ENCODE measurements around the gene CBARP. TPM values are rescaled to one million over a fixed set of nuclear protein-coding genes. Genes with fewer than 3 reads are reported as not detected.

The CBARP gene
- total and polyA plus RNA-seq, 2 of the 13 experiments (the other 11 are each of a cell fraction or from before 2014, with no cell fraction given), result 1.2 to 1.4 TPM

- TF ChIP-seq ZFP90 (CRISPR knock-in tag; IDR thresholded peaks at IDR 0.05; ENCODE audit: borderline replicate concordance), result no peak
- TF ChIP-seq ZNF574 (CRISPR knock-in tag; IDR thresholded peaks at IDR 0.05), result peak; percentile 29; the same call in 1 of the 2 replicates
- no peak for TF ChIP-seq ZNF720 (CRISPR knock-in tag; IDR thresholded peaks at IDR 0.05)
- no peak for TF ChIP-seq ZNF510 (CRISPR knock-in tag; IDR thresholded peaks at IDR 0.05; ENCODE audit: low read depth)
- TF ChIP-seq PRMT3 (CRISPR knock-in tag; IDR thresholded peaks at IDR 0.05; ENCODE audit: borderline replicate concordance, low read depth), result no peak
- TF ChIP-seq ZNF776 (CRISPR knock-in tag; IDR thresholded peaks at IDR 0.05), result 0 out of 2 replicates have a peak, but pooled peaks have one; percentile 24
- no peak for TF ChIP-seq ZNF460 (CRISPR knock-in tag; IDR thresholded peaks at IDR 0.05; ENCODE audit: borderline replicate concordance)
- TF ChIP-seq SAP130 (CRISPR knock-in tag; IDR thresholded peaks at IDR 0.05; ENCODE audit: low read depth), result peak; percentile 82
- TF ChIP-seq ARNT2 (CRISPR knock-in tag; IDR thresholded peaks at IDR 0.05; ENCODE audit: low read depth), result no peak
- TF ChIP-seq ZNF781 (CRISPR knock-in tag; IDR thresholded peaks at IDR 0.05; ENCODE audit: borderline replicate concordance, not compliant biosample characterization), result no peak
- TF ChIP-seq MYC (CRISPR knock-in tag; IDR thresholded peaks at IDR 0.05; ENCODE audit: borderline replicate concordance), result peak; percentile 81
- TF ChIP-seq, protein P1, sequence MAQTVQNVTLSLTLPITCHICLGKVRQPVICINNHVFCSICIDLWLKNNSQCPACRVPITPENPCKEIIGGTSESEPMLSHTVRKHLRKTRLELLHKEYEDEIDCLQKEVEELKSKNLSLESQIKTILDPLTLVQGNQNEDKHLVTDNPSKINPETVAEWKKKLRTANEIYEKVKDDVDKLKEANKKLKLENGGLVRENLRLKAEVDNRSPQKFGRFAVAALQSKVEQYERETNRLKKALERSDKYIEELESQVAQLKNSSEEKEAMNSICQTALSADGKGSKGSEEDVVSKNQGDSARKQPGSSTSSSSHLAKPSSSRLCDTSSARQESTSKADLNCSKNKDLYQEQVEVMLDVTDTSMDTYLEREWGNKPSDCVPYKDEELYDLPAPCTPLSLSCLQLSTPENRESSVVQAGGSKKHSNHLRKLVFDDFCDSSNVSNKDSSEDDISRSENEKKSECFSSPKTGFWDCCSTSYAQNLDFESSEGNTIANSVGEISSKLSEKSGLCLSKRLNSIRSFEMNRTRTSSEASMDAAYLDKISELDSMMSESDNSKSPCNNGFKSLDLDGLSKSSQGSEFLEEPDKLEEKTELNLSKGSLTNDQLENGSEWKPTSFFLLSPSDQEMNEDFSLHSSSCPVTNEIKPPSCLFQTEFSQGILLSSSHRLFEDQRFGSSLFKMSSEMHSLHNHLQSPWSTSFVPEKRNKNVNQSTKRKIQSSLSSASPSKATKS (CRISPR knock-in tag; IDR thresholded peaks at IDR 0.05), result no peak
- TF ChIP-seq, protein P2, sequence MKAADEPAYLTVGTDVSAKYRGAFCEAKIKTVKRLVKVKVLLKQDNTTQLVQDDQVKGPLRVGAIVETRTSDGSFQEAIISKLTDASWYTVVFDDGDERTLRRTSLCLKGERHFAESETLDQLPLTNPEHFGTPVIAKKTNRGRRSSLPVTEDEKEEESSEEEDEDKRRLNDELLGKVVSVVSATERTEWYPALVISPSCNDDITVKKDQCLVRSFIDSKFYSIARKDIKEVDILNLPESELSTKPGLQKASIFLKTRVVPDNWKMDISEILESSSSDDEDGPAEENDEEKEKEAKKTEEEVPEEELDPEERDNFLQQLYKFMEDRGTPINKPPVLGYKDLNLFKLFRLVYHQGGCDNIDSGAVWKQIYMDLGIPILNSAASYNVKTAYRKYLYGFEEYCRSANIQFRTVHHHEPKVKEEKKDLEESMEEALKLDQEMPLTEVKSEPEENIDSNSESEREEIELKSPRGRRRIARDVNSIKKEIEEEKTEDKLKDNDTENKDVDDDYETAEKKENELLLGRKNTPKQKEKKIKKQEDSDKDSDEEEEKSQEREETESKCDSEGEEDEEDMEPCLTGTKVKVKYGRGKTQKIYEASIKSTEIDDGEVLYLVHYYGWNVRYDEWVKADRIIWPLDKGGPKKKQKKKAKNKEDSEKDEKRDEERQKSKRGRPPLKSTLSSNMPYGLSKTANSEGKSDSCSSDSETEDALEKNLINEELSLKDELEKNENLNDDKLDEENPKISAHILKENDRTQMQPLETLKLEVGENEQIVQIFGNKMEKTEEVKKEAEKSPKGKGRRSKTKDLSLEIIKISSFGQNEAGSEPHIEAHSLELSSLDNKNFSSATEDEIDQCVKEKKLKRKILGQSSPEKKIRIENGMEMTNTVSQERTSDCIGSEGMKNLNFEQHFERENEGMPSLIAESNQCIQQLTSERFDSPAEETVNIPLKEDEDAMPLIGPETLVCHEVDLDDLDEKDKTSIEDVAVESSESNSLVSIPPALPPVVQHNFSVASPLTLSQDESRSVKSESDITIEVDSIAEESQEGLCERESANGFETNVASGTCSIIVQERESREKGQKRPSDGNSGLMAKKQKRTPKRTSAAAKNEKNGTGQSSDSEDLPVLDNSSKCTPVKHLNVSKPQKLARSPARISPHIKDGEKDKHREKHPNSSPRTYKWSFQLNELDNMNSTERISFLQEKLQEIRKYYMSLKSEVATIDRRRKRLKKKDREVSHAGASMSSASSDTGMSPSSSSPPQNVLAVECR (CRISPR knock-in tag; IDR thresholded peaks at IDR 0.05; ENCODE audit: borderline replicate concordance), result peak; percentile 75
- TF ChIP-seq SRSF4 (IDR thresholded peaks at IDR 0.05; ENCODE audit: low read depth, low read length, poor library complexity, severe bottlenecking), result no peak
- TF ChIP-seq, protein P3, sequence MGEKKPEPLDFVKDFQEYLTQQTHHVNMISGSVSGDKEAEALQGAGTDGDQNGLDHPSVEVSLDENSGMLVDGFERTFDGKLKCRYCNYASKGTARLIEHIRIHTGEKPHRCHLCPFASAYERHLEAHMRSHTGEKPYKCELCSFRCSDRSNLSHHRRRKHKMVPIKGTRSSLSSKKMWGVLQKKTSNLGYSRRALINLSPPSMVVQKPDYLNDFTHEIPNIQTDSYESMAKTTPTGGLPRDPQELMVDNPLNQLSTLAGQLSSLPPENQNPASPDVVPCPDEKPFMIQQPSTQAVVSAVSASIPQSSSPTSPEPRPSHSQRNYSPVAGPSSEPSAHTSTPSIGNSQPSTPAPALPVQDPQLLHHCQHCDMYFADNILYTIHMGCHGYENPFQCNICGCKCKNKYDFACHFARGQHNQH (CRISPR knock-in tag; IDR thresholded peaks at IDR 0.05), result 0 out of 2 replicates have a peak, but pooled peaks have one; percentile 14
- TF ChIP-seq GZF1 (CRISPR knock-in tag; IDR thresholded peaks at IDR 0.05), result no peak
- TF ChIP-seq ZNF746 (CRISPR knock-in tag; IDR thresholded peaks at IDR 0.05), result 0 out of 2 replicates have a peak, but pooled peaks have one; percentile 27
- TF ChIP-seq RFX1 (IDR thresholded peaks at IDR 0.05), result peak; percentile 82
Measured at GRCh38 chr19:1260749-1261537, 23.1 kb upstream of the CBARP start (continued).
